HG03520 (cell line): ENCODE measurements around the gene NAA15.
"Not testable (repeated sequence)": the region's sequence is repeated elsewhere in the genome, so short reads cannot be mapped to it uniquely, and the experiment has no call there.

ENCODE experiments used
- ATAC-seq: cut with Tn5 transposase; IDR thresholded peaks from one replicate; pipeline ENCODE4 v1.9.1; 2021; ENCODE audit warnings: mild to moderate bottlenecking, moderate library complexity; ENCODE audit not compliant: unreplicated experiment

The NAA15 gene

GRCh38 chr4:139444881-139445280 lies 143.6 kb downstream of the NAA15 start:
- ATAC-seq, result not testable (repeated sequence)

DNA sequence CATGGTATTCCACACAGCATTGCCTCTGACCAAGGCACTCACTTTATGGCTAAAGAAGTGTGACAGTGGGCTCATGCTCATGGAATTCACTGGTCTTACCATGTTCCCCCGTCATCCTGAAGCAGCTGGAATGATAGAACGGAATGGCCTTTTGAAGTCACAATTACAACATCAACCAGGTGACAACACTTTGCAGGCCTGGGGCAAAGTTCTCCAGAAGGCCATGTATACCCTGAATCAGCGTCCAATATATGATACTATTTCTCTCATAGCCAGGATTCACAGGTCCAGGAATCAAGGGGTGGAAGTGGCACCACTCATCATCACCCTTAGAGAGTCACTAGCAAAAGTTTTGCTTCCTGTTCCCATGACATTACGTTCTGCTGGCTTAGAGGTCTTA lies 145.8 kb downstream of the NAA15 start:
- ATAC-seq, result not testable (repeated sequence)

GRCh38 chr4:139450586-139450985 lies 149.3 kb downstream of the NAA15 start:
- ATAC-seq, result no peak

GRCh38 chr4:139451997-139452396 lies 150.7 kb downstream of the NAA15 start:
- ATAC-seq, result no peak

DNA sequence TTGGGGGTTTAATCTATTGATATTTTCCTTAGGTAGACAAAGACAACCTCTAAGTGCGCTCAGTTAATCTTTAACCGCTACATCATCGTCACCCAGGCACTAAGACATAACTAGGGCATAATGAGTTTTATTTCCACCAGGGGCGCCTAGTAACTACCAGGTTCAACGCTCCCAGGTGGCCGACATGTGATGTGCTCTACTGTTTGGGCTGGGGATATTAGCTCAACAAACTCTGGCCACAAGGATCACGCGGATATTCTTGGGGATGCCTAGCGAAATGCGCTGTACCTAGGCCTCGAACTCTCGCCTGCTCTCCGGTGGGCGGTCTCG lies 151.7 kb downstream of the NAA15 start:
- peak; percentile 48 for ATAC-seq

- ATAC-seq, result peak; percentile 86
These were observed 152.2 kb downstream of the NAA15 start for GRCh38 chr4:139453371-139454110.

- peak; percentile 2 for ATAC-seq
These were observed 153.1 kb downstream of the NAA15 start, which contains the start of gene RAB33B for GRCh38 chr4:139454111-139455045. Gene RAB33B (plus strand): TSS chr4:139454121. CDS start chr4:139454196, 75 bp downstream.

DNA sequence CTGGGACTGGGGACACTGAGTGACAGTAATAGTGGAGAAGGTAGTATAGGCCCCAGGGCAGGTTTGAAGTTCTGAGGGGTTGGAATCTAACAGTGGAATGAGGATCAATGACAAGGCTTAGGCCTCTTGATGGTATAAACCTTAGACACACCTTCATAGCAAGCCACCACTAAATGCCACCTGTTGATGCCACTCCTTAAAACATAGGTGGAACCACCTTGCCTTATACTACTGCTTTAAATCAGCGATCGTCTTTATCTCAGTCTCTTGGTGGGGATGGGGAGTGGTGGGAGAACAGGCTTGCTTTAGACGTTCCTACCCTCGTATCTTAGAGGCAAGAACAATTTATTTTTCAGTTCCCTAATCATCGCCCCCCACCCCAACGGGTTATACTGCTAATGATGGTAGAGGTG lies 153.8 kb downstream of the NAA15 start:
- ATAC-seq, result no peak

- no peak for ATAC-seq
These were observed 156.0 kb downstream of the NAA15 start for GRCh38 chr4:139457318-139457717.

- no peak for ATAC-seq
These were observed 157.2 kb downstream of the NAA15 start for GRCh38 chr4:139458543-139458942.

- no peak for ATAC-seq
These were observed 157.7 kb downstream of the NAA15 start for GRCh38 chr4:139458999-139459398.

DNA sequence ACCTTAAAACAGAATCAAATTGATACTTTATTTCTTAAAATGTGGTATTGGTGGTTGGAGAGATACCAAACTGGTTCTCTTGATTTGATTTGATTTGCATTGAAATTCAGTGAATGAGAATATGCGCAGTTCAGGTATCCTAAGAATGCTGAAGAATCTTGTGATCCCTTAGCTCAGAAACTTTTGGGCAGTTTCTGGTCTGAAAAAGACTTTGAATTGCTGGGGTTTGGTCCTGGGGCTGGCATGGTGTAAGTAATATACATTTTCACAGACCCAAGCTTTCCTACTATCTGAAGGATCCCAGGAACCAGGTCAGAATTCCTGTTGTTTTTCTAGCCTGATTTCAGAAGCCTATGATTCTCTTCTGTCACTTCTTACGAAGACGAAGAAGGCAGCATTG lies 159.3 kb downstream of the NAA15 start:
- ATAC-seq, result no peak

DNA sequence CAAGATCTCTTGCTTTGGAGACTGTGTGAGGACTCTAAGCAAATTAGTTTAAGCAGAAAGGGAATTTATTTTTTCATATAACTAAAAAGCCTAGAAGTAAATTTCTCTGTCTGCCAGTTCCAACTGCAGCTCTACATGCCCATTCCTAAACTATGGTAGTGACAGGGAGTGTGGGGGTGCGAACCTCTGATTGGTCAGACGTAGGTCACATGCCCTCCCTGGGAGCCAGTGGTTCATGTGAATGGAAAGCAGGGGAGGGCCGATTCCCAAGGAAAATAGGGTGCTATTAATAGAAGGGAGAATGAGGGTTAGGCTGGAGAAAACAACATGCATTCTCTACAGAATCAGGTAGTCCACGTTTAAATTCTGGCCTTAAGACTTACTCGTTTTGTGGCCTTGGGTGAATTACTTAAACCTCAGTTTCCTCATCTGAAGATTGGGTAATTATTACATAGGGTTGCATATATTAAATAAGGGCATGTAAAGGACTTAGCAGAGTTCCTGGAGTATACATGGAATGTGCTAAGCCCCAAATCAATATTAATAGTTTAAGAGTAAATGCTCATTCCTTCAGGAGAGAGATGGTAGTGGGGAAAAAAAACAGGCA lies 159.8 kb downstream of the NAA15 start:
- no peak for ATAC-seq

DNA sequence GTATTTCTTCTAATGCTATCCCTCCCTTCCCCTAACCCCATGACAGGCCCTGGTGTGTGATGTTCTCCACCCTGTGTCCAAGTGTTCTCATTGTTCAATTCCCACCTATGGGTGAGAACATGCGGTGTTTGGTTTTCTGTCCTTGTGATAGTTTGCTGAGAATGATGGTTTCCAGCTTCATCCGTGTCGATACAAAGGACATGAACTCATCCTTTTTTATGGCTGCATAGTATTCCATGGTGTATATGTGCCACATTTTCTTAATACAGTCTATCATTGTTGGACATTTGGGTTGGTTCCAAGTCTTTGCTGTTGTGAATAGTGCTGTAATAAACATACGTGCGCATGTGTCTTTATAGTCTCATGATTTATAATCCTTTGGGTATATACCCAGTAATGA lies 163.2 kb downstream of the NAA15 start:
- not testable (repeated sequence) for ATAC-seq

GRCh38 chr4:139465922-139466321 lies 164.6 kb downstream of the NAA15 start:
- ATAC-seq, result no peak

GRCh38 chr4:139468756-139469155 lies 167.5 kb downstream of the NAA15 start:
- not testable (repeated sequence) for ATAC-seq

DNA sequence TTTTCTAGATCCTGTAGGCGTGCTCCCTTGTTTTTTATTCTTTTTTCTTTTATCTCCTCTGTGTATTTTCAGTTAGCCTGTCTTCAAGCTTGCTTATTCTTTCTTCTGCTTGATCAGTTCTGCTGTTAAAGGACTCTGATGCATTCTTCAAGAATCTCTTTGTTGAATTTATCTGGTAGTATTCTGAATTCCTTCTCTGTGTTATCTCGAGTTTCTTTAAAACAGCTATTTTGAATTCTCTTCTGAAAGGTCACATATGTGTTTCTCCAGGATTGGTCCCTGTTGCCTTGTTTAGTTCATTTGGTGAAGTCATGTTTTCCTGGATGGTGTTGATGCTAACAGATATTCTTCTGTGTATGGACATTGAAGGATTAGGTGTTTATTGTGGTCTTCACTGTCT lies 167.9 kb downstream of the NAA15 start:
- ATAC-seq, result no peak
